ENCODE measurements around the gene WNK4.

DNA sequence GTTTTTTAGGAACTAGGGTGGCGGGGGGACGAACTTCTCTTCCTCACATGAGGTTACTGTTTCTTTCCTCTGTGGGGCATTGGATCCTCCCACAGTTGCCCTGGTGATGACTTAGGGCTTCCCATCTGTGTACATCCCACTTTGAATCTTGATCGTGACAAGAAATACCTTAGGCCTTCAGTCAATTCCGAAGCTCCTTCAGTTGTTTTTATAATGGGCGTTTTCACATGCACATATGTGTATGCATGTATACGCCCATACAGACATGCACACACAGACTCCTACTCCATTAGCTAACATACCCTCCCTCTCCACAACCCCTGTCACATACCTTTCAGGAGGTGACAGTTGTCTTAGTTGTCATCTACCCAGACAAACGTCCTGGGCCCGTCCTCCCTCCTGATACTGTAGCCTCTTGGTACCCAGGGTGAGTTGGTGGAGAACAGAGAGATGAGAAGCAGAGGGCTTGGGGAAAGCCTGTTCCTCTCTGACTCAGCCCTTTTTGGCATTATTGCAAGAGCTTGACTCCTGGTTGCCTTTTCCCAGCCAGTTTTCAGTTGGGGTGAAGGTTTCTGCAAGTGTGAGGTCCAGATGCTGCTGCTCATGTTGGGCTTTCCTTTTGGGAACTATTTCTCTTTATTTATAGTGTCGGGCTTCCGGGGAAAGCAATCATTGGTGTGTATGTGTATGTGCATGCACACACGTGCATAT, 61.7 kb downstream of the WNK4 start:
- no peak for TF ChIP-seq POLR2A (IDR thresholded peaks at IDR 0.05)
- TF ChIP-seq, protein P1, sequence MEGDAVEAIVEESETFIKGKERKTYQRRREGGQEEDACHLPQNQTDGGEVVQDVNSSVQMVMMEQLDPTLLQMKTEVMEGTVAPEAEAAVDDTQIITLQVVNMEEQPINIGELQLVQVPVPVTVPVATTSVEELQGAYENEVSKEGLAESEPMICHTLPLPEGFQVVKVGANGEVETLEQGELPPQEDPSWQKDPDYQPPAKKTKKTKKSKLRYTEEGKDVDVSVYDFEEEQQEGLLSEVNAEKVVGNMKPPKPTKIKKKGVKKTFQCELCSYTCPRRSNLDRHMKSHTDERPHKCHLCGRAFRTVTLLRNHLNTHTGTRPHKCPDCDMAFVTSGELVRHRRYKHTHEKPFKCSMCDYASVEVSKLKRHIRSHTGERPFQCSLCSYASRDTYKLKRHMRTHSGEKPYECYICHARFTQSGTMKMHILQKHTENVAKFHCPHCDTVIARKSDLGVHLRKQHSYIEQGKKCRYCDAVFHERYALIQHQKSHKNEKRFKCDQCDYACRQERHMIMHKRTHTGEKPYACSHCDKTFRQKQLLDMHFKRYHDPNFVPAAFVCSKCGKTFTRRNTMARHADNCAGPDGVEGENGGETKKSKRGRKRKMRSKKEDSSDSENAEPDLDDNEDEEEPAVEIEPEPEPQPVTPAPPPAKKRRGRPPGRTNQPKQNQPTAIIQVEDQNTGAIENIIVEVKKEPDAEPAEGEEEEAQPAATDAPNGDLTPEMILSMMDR (IDR thresholded peaks at IDR 0.05): no peak

All from uterus (tissue), 2 donors.